ENCODE results near the gene GALNT10. TPM values are rescaled to one million over a fixed set of nuclear protein-coding genes. Genes with fewer than 3 reads are reported as not detected.

GALNT10 gene
- total RNA-seq, 1 donor from 2014 or later = 52.3 TPM

DNA sequence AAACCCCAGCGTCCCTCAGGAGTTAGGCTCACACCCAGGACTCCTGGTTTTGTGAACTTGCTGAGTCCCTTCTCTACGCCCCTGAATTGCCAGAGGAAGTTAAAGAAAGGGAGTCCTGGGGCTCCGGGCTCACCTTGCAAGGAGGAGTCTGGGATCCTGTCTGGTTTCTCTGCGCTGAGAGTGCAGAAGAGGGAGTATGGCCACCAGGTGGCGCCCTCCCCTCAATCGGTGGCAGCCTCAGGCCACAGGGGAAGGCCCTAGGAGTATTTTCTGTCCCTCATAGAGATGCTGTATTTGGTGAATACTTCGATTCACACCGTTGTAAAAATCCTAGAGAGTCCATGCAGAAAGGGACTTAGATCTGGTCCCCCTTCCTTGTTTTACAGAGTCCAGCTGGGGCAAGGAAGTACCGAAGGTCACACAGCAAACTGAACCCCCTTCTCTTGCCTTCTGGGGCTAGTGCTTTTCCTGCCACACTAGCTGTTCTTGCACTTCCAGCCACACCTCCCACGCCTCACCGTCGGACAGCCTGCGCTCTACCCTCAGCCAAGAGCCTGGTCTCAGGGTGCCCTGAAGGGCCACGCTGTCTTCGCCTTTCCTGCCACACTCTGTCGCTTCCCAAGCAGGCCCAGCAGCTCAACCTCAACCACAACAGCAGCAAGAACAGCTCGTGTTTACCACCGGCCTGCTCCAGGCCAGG is 277.3 kb downstream of the GALNT10 start:
- no peaks in the 10 kb centered on the region for H3K36me3 ChIP-seq
- TF ChIP-seq, protein P1, sequence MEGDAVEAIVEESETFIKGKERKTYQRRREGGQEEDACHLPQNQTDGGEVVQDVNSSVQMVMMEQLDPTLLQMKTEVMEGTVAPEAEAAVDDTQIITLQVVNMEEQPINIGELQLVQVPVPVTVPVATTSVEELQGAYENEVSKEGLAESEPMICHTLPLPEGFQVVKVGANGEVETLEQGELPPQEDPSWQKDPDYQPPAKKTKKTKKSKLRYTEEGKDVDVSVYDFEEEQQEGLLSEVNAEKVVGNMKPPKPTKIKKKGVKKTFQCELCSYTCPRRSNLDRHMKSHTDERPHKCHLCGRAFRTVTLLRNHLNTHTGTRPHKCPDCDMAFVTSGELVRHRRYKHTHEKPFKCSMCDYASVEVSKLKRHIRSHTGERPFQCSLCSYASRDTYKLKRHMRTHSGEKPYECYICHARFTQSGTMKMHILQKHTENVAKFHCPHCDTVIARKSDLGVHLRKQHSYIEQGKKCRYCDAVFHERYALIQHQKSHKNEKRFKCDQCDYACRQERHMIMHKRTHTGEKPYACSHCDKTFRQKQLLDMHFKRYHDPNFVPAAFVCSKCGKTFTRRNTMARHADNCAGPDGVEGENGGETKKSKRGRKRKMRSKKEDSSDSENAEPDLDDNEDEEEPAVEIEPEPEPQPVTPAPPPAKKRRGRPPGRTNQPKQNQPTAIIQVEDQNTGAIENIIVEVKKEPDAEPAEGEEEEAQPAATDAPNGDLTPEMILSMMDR (IDR thresholded peaks at IDR 0.05) = peak; percentile 56 to 88 (median 88)
- H3K4me3 ChIP-seq = no peak overlapping the region
- DNase-seq (ENCODE audit: low spot score in 2 of 2) = peak in 1 of 2 donors; percentile 80
- no peaks in the 10 kb centered on the region for H3K4me1 ChIP-seq
- H3K27ac ChIP-seq = no peak overlapping the region
- H3K27me3 ChIP-seq = peaks cover 15% of the 10 kb centered on the region
- intact Hi-C loops (cut with DNase I) = loop anchor here (2.0 kb wide), 1 partner anchor 143 kb away; no protein-coding TSS in a partner anchor
- H3K9me3 ChIP-seq = no peaks in the 10 kb centered on the region

DNA sequence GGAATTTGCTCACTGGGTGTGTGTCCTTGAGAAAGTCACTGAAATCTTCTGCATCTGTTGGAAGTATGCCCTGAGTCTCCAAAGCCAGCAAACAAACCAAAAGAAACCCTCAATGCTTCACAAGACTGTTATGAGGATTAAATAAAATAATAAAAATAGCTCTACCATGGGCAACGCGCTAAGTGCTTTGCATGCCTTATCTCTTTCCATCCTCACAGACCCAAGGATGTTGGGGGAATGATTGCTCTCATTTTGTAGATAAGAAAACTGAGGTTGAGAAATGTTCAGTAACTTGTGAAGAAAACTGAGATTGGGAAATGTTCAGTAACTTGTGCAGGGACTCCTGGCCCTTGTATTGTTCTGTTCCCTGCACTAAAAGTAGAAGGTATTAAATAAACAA is 279.6 kb downstream of the GALNT10 start:
- H3K36me3 ChIP-seq = no peaks in the 10 kb centered on the region
- TF ChIP-seq, protein P1 (IDR thresholded peaks at IDR 0.05) = no peak
- no peak overlapping the region for H3K27ac ChIP-seq
- intact Hi-C loops (cut with DNase I) = loop anchor here (10.0 kb wide), 1 partner anchor 285 kb away; the partner anchor contains the start of gene LARP1
- H3K9me3 ChIP-seq = no peaks in the 10 kb centered on the region
- H3K4me1 ChIP-seq = peaks cover 0 to 9% of the 10 kb centered on the region in 2 donors
- no peak overlapping the region for H3K4me3 ChIP-seq
- peaks cover 33% of the 10 kb centered on the region for H3K27me3 ChIP-seq
- DNase-seq (ENCODE audit: low spot score in 2 of 2) = no peak

Other genes with a start within 250 kb of the GALNT10 start
- 7.2 TPM for gene FAM114A2, start 151.8 kb upstream of the GALNT10 start, total RNA-seq
- 58.4 TPM for gene MFAP3, start 151.8 kb upstream of the GALNT10 start, total RNA-seq